ENCODE data around the gene RETREG3. TPM values are rescaled to one million over a fixed set of nuclear protein-coding genes. Genes with fewer than 3 reads are reported as not detected.

RETREG3 gene
- total and polyA plus RNA-seq, 2 of the 13 experiments (the other 11 are each of a cell fraction or from before 2014, with no cell fraction given), result 47.0 to 55.8 TPM

GRCh38 chr17:42541041-42541833, 67.9 kb downstream of the RETREG3 start (continued):
- TF ChIP-seq ZBTB4 (CRISPR knock-in tag; IDR thresholded peaks at IDR 0.05; ENCODE audit: borderline replicate concordance) (peak; percentile 77), RBM22 (optimal IDR thresholded peaks at IDR 0.05; ENCODE audit: low read length) (peak; percentile 57), RXRA (CRISPR knock-in tag; IDR thresholded peaks at IDR 0.05) (peak; percentile 90), ZNF430 (CRISPR knock-in tag; IDR thresholded peaks at IDR 0.05) (peak; percentile 86; the same call in 1 of the 2 replicates), ZNF546 (CRISPR knock-in tag; conservative IDR thresholded peaks at IDR 0.05) (0 out of 2 replicates have a peak, but pooled peaks have one; percentile 45), PAWR (CRISPR knock-in tag; IDR thresholded peaks at IDR 0.05; ENCODE audit: borderline replicate concordance) (0 out of 2 replicates have a peak, but pooled peaks have one; percentile 73), ZBTB21 (CRISPR knock-in tag; IDR thresholded peaks at IDR 0.05) (peak; percentile 86), MLX (CRISPR knock-in tag; IDR thresholded peaks at IDR 0.05) (peak; percentile 76), GLI4 (CRISPR knock-in tag; IDR thresholded peaks at IDR 0.05; ENCODE audit: borderline replicate concordance) (peak; percentile 24; the same call in 1 of the 2 replicates), HMG20B (CRISPR knock-in tag; conservative IDR thresholded peaks at IDR 0.05) (peak; percentile 65; the same call in 1 of the 2 replicates), HOMEZ (CRISPR knock-in tag; IDR thresholded peaks at IDR 0.05; ENCODE audit: low read depth) (peak; percentile 90), CEBPG (CRISPR knock-in tag; IDR thresholded peaks at IDR 0.05) (peak; percentile 51), ZNF446 (CRISPR knock-in tag; IDR thresholded peaks at IDR 0.05) (peak; percentile 25; the same call in 1 of the 2 replicates), RAD21 (CRISPR knock-in tag; IDR thresholded peaks at IDR 0.05) (peak; percentile 9; the same call in 1 of the 2 replicates), ZNF484 (CRISPR knock-in tag; IDR thresholded peaks at IDR 0.05; ENCODE audit: borderline replicate concordance, low read depth) (no peak), GABPA (IDR thresholded peaks at IDR 0.05; ENCODE audit: low read depth, low read length) (no peak), GABPA (CRISPR knock-in tag; IDR thresholded peaks at IDR 0.05; ENCODE audit: low read depth) (peak; percentile 74), ZNF256 (CRISPR knock-in tag; conservative IDR thresholded peaks at IDR 0.05) (no peak), DMAP1 (CRISPR knock-in tag; IDR thresholded peaks at IDR 0.05) (peak; percentile 60; the same call in 1 of the 2 replicates), ZNF878 (CRISPR knock-in tag; IDR thresholded peaks at IDR 0.05) (peak; percentile 99), TBL1XR1 (IDR thresholded peaks at IDR 0.05; ENCODE audit: borderline replicate concordance, low read length, partially characterized antibody) (peak; percentile 50), ZNF781 (CRISPR knock-in tag; IDR thresholded peaks at IDR 0.05; ENCODE audit: borderline replicate concordance, not compliant biosample characterization) (peak; percentile 76), FOXC1 (CRISPR knock-in tag; IDR thresholded peaks at IDR 0.05; ENCODE audit: borderline replicate concordance) (no peak), THRA (CRISPR knock-in tag; IDR thresholded peaks at IDR 0.05; ENCODE audit: borderline replicate concordance) (peak; percentile 57; the same call in 1 of the 2 replicates)

All from HepG2 (cell line).